K562 (cell line): Measurements from ENCODE around the gene MYLK2. TPM values are rescaled to one million over a fixed set of nuclear protein-coding genes. Genes with fewer than 3 reads are reported as not detected.

Experiments used
- ATAC-seq: fragments of 200-7000 bp; cut with Tn5 transposase; 3 replicates; pipeline ENCODE4 v1.9.1; 2020; ENCODE audit warnings: moderate library complexity
- BruUV-seq: library from RNA; stranded (reverse); fragments of 400-500 nt; replicated peaks from 2 replicates; lab custom pipeline; 2021; lab: Mats Ljungman, UMichigan
- CTCF ChIA-PET: fragments of 300-600 bp; formaldehyde crosslinking; extraction: SDS; loops from one replicate; lab custom pipeline; 2021; ENCODE audit warnings: low intra/inter-chr PET ratio; lab: Yijun Ruan, JAX
- POLR2A ChIA-PET: fragments of 300-600, 350-650 bp; sonication (Branson Sonifier 250); formaldehyde crosslinking; extraction: SDS; loops from one replicate; lab custom pipeline; 2021; ENCODE audit warnings: antibody characterized with exemption, inconsistent platforms; lab: Yijun Ruan, JAX
- DNase-seq, 4 experiments: peaks; one replicate each; pipeline versions ENCODE4 v3.0.0 to v3.0.0-alpha.2; 2011 to 2018; ENCODE audit warnings: low spot score in 3 of 4, mixed read lengths in 3 of 4; ENCODE audit errors: extremely low read depth in 1 of 4
- FAIRE-seq: peaks from 2 replicates; lab custom pipeline; 2011; peaks lifted over from hg19 to GRCh38; lab: Jason Lieb, UNC
- H2AFZ ChIP-seq: 2 replicates; pipeline ENCODE4 v1.6.0; 2011; ENCODE audit warnings: low read depth, low read length, control low read depth, inconsistent platforms
- H3K27ac ChIP-seq: fragments of 200-600 bp; 3 replicates; pipeline ENCODE4 v1.8.0; 2011; ENCODE audit warnings: low read depth, mild to moderate bottlenecking, control low read depth, inconsistent platforms, low read length, moderate library complexity, mixed read lengths; ENCODE audit errors: extremely low read depth
- H3K27me3 ChIP-seq, 2 experiments: fragments of 300-600 bp in 1 of 2; 2 replicates in 1 of 2; 3 replicates in 1 of 2; pipeline versions ENCODE4 v1.6.0 to v1.8.0; 2011; ENCODE audit warnings: inconsistent platforms in 2 of 2, low read length in 2 of 2, mild to moderate bottlenecking in 1 of 2, mixed read lengths in 1 of 2, moderate library complexity in 1 of 2; ENCODE audit not compliant: control insufficient read depth in 2 of 2, insufficient read depth in 2 of 2
- H3K36me3 ChIP-seq: fragments of 300-600 bp; 3 replicates; pipeline ENCODE4 v1.8.0; 2011; ENCODE audit warnings: mild to moderate bottlenecking, low read length, inconsistent platforms; ENCODE audit not compliant: control insufficient read depth, insufficient read depth
- H3K4me1 ChIP-seq, 2 experiments: fragments of 200-600 bp in 1 of 2; replicated peaks in 1 of 2; 2 replicates in 1 of 2; 3 replicates in 1 of 2; pipeline versions ENCODE4 v1.5.1 to v1.8.0; 2011; ENCODE audit warnings: inconsistent platforms in 2 of 2, low read length in 2 of 2, mild to moderate bottlenecking in 1 of 2, mixed read lengths in 1 of 2, moderate library complexity in 1 of 2; ENCODE audit not compliant: control insufficient read depth in 2 of 2, insufficient read depth in 2 of 2
- H3K4me2 ChIP-seq: 2 replicates; pipeline ENCODE4 v1.6.1; 2011; ENCODE audit warnings: low read length, control low read depth, inconsistent platforms, mixed read lengths; ENCODE audit not compliant: insufficient read depth
- H3K4me3 ChIP-seq: fragments of 200-600 bp; sonication (generic), shearing (Covaris generic); 2 replicates; pipeline ENCODE4 v1.5.1; 2016; ENCODE audit warnings: control low read depth, inconsistent platforms
- H3K79me2 ChIP-seq: fragments of 200-600 bp; 3 replicates; pipeline ENCODE4 v1.8.0; 2011; ENCODE audit warnings: low read length, inconsistent platforms; ENCODE audit not compliant: control insufficient read depth, insufficient read depth
- H3K9ac ChIP-seq, 2 experiments: 2 replicates each; pipeline versions ENCODE4 v1.6.0 to v1.6.1; 2011; ENCODE audit warnings: low read depth in 2 of 2, low read length in 2 of 2, control low read depth in 1 of 2, inconsistent platforms in 1 of 2, mild to moderate bottlenecking in 1 of 2, mixed read lengths in 1 of 2; ENCODE audit not compliant: insufficient read depth in 1 of 2
- H3K9me1 ChIP-seq: one replicate; pipeline ENCODE4 v1.6.0; 2011; ENCODE audit warnings: inconsistent platforms, mild to moderate bottlenecking, low read length, moderate library complexity; ENCODE audit not compliant: control insufficient read depth, insufficient read depth
- H3K9me3 ChIP-seq: replicated peaks from 2 replicates; pipeline ENCODE4 v1.5.1; 2011; ENCODE audit warnings: low read depth, low read length, inconsistent platforms; ENCODE audit not compliant: control insufficient read depth, insufficient read depth
- H4K20me1 ChIP-seq: replicated peaks from 2 replicates; pipeline ENCODE4 v1.6.1; 2011; ENCODE audit warnings: low read length, inconsistent platforms, mixed read lengths; ENCODE audit not compliant: control insufficient read depth, insufficient read depth
- ATF7 ChIP-seq: fragments of 450-650 bp; IDR thresholded peaks from 2 replicates; pipeline ENCODE4 v1.7.1; 2014; ENCODE audit warnings: mild to moderate bottlenecking, moderate library complexity
- HOXB6 ChIP-seq: fragments of 250-450 bp; sonication (Bioruptor Pico); IDR thresholded peaks from 2 replicates; pipeline ENCODE4 v1.5.1; 2022; ENCODE audit warnings: mild to moderate bottlenecking, borderline replicate concordance
- NCOR1 ChIP-seq: fragments of 450-650 bp; IDR thresholded peaks from 2 replicates; pipeline ENCODE4 v1.6.1; 2016; ENCODE audit warnings: mild to moderate bottlenecking, moderate library complexity
- NFE2L1 ChIP-seq: fragments of 450-650 bp; IDR thresholded peaks from 2 replicates; pipeline ENCODE4 v1.6.1; 2016; ENCODE audit warnings: missing genetic modification characterization, low read depth, mild to moderate bottlenecking, missing compliant biosample characterization, moderate library complexity, borderline replicate concordance
- RBM17 ChIP-seq: fragments of 200-400 bp; formaldehyde crosslinking; IDR thresholded peaks from 2 replicates; pipeline ENCODE4 v1.6.1; 2017; ENCODE audit warnings: low read depth, mild to moderate bottlenecking, low read length, borderline replicate concordance
- RNF2 ChIP-seq: sonication (generic); IDR thresholded peaks from 2 replicates; pipeline ENCODE4 v1.6.1; 2016
- SAP30 ChIP-seq: fragments of 200-600 bp; sonication (generic); IDR thresholded peaks from 2 replicates; pipeline ENCODE4 v1.6.1; 2012; ENCODE audit warnings: borderline replicate concordance, low read depth, mild to moderate bottlenecking, moderate library complexity, low read length, control low read depth, inconsistent platforms; ENCODE audit not compliant: insufficient read depth, poor library complexity, severe bottlenecking
- SMARCC2 ChIP-seq: fragments of 450-650 bp; IDR thresholded peaks from 2 replicates; pipeline ENCODE4 v1.6.1; 2017; ENCODE audit warnings: antibody characterized with exemption, moderate library complexity, mild to moderate bottlenecking, low read depth
- TCF7L2 ChIP-seq: fragments of 150-350 bp; IDR thresholded peaks from 2 replicates; pipeline ENCODE4 v1.6.1; 2016; ENCODE audit warnings: low read depth, mild to moderate bottlenecking, low read length, moderate library complexity
- ZFP36 ChIP-seq: fragments of 150-350 bp; IDR thresholded peaks from 2 replicates; pipeline ENCODE4 v1.6.1; 2018; ENCODE audit warnings: low read length, low read depth; ENCODE audit not compliant: partially characterized antibody
- WGBS: fragments of 100-300 bp; shearing (Covaris generic); methylation state at CpG from one replicate; pipeline ENCODE4 v1.1.6; 2016; ENCODE audit warnings: low coverage, mixed read lengths; ENCODE audit not compliant: insufficient coverage; ENCODE audit errors: missing lambda C conversion rate; 5-methylcytosine and 5-hydroxymethylcytosine counted together
- in situ Hi-C: fragments of 300-500 bp; cut with MboI; formaldehyde crosslinking; loops from 4 replicates; pipeline ENCODE4 v1.15.0; 2018; ENCODE audit warnings: inconsistent platforms, mixed read lengths
- intact Hi-C: fragments of 100-400 bp; cut with micrococcal nuclease; formaldehyde crosslinking; loops from 2 replicates; pipeline ENCODE4 v1.14.2; 2022
- polyA plus RNA-seq, 8 experiments: library from polyadenylated mRNA; depleted of rRNA in 4 of 8; stranded (reverse) in 5 of 8; unstranded in 3 of 8; fragments of >200 nt; fragmentation: Nextera tagmentation in 2 of 8; fragmentation: Illumina TruSeq in 1 of 8; extraction: Ambion mirVana in 2 of 8; extraction: Trizol in 1 of 8; gene quantifications; 2 replicates each; pipeline versions ENCODE4 v1.2.1 to v1.2.3, GENCODE V29; 2011 to 2014; ENCODE audit warnings: inconsistent platforms in 1 of 8, missing spikeins in 1 of 8
- total RNA-seq, 7 experiments: library from RNA; depleted of rRNA in 6 of 7; stranded (reverse); fragments of >200 nt in 6 of 7; fragmentation: Illumina TruSeq in 2 of 7; extraction: Trizol in 2 of 7; gene quantifications; 2 replicates each; pipeline versions ENCODE4 v1.2.1 to v1.2.3, GENCODE V29; 2011 to 2021; ENCODE audit warnings: low replicate concordance in 1 of 7
- TF ChIP-seq, protein P1 (sequence below): IDR thresholded peaks from 2 replicates; pipeline ENCODE4 v1.6.1; 2012; ENCODE audit warnings: low read depth, low read length, improper control_type of control experiment, borderline replicate concordance

Gene MYLK2
- total and polyA plus RNA-seq, 9 of the 15 experiments (the other 6 are each of a cell fraction or from before 2014, with no cell fraction given) = 0.07 to 0.53 (median 0.18) TPM; not detected in 2

DNA sequence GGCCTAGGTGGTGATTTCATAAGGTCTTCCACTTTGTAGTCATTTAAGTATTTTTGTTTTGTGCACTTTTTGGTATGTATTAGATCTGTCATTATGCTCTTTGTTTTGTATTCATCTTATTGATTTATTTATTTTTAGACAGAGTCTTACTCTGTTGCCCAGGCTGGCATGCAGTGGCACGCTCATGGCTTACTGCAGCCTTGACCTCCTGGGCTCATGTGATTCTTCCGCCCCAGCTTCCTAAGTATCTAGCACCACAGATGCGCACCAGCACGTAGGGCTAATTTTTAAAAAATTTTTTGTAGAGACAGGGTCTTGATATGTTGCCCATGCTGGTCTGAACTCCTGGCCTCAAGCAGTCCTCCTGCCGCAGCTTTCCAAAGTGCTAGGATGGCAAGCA is 49.5 kb upstream of the MYLK2 start:
- Histone ChIP-seq H3K27ac (no peak overlapping the region), H3K36me3 (peaks cover 87% of the 10 kb centered on the region), H3K27me3 (no peaks in the 10 kb centered on the region), H4K20me1 (no peaks in the 10 kb centered on the region), H3K79me2 (peaks cover 13% of the 10 kb centered on the region; the same call in 1 of the 3 replicates), H3K4me1 (no peaks in the 10 kb centered on the region), H3K9me3 (no peaks in the 10 kb centered on the region), H3K9ac (no peak overlapping the region), H2AFZ (no peak overlapping the region), H3K4me2 (no peak overlapping the region), H3K9me1 (no peaks in the 10 kb centered on the region), H3K4me3 (no peak overlapping the region)
- intact Hi-C loops = no loop called here
- 98% methylated on average over 5 of the region's 5 CpGs for WGBS
- in situ Hi-C loops = no loop called here
- ChIA-PET CTCF (no interaction called here), POLR2A (interaction anchor here (1.0 kb wide), 1 partner anchor 11 kb away, joined by 4 read pairs; no protein-coding TSS in a partner anchor)
- BruUV-seq = no TSS peak
- no peak for FAIRE-seq
- no peak for ATAC-seq
- DNase-seq = no peak
- TF ChIP-seq ZFP36 = no peak
- TF ChIP-seq SMARCC2 = no peak
- no peak for TF ChIP-seq NCOR1
- no peak for TF ChIP-seq RBM17
- no peak for TF ChIP-seq HOXB6
- TF ChIP-seq TCF7L2 = no peak

DNA sequence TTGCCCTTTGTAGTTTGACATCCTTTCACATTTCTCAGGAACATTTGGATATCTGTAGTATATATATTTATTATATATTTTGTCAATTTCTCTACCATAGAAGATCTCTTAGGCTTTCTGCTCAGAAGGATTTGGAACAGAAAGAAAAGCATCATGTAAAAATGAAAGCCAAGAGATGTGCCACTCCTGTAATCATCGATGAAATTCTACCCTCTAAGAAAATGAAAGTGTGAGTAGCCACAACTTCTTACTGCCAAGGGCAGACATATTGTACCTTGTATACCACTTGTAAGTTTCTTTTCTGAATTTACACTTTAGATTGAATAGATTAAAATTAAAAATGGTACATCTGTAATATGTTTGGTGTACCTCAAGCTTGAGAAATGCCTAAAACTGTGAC is 48.9 kb upstream of the MYLK2 start:
- Histone ChIP-seq H3K27me3 (no peaks in the 10 kb centered on the region), H3K27ac (no peak overlapping the region), H3K9me3 (no peaks in the 10 kb centered on the region), H3K4me1 (no peaks in the 10 kb centered on the region), H4K20me1 (no peaks in the 10 kb centered on the region), H3K36me3 (peaks cover 87% of the 10 kb centered on the region), H2AFZ (no peak overlapping the region), H3K9me1 (no peaks in the 10 kb centered on the region), H3K79me2 (peaks cover 11% of the 10 kb centered on the region; the same call in 1 of the 3 replicates), H3K9ac (no peak overlapping the region), H3K4me2 (no peak overlapping the region), H3K4me3 (no peak overlapping the region)
- ATAC-seq (no peak), DNase-seq (no peak), FAIRE-seq (no peak)
- in situ Hi-C loops = no loop called here
- ChIA-PET POLR2A (interaction anchor here (0.6 to 1.0 kb wide), 2 partner anchors 12 to 157 kb away, joined by 4 read pairs; no protein-coding TSS in a partner anchor), CTCF (no interaction called here)
- WGBS = 94% methylated on average over 1 of the region's 1 CpG
- TF ChIP-seq, protein P1, sequence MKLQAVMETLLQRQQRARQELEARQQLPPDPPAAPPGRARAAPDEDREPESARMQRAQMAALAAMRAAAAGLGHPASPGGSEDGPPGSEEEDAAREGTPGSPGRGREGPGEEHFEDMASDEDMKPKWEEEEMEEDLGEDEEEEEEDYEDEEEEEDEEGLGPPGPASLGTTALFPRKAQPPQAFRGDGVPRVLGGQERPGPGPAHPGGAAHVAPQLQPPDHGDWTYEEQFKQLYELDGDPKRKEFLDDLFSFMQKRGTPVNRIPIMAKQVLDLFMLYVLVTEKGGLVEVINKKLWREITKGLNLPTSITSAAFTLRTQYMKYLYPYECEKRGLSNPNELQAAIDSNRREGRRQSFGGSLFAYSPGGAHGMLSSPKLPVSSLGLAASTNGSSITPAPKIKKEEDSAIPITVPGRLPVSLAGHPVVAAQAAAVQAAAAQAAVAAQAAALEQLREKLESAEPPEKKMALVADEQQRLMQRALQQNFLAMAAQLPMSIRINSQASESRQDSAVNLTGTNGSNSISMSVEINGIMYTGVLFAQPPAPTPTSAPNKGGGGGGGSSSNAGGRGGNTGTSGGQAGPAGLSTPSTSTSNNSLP = no peak
- TF ChIP-seq ATF7 (no peak), NFE2L1 (tag) (no peak), RNF2 (no peak), SAP30 (no peak)
- intact Hi-C loops = no loop called here
- no TSS peak for BruUV-seq
